Measurements from ENCODE around the gene ZYG11B. TPM values are rescaled to one million over a fixed set of nuclear protein-coding genes. Genes with fewer than 3 reads are reported as not detected.

Gene ZYG11B
- polyA plus RNA-seq, 1 donor (not counting 4 experiments of a cell fraction or from before 2014, with no cell fraction given): 13.4 TPM

DNA sequence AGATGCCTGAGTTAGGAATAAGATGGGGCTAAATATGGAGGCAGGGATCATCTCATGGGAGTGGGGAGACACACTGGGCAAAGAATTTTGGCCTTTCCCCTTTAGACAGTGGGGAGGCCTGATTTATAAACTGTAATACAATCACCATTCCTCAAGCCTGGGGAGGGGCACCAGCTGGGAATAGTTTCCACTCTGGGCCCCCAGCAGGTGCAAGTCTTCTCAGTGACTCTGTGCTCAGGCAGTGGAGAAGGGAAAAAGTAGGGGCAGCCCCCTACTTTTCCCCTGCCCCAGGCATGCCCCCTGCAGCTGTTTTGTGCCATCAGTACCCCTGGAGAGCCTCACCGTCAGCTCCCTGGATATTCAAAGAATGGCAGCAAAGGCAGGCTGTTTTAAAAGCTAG, 47.2 kb upstream of the ZYG11B start:
- H3K27ac ChIP-seq (ENCODE audit: control insufficient read depth, insufficient read depth, low read length): no peak overlapping the region
- H2AFZ ChIP-seq (ENCODE audit: control insufficient read depth, low read length): no peak overlapping the region
- DNase-seq (ENCODE audit: low read depth, low spot score): no peak
- peaks cover 12% of the 10 kb centered on the region for H3K4me1 ChIP-seq (ENCODE audit: control insufficient read depth, extremely low read depth, insufficient read depth, low read length)
- dilution Hi-C loops (cut with MboI; ENCODE audit: extremely low pct_ligation_motif_present, low sequenced_read_pairs): no loop called here
- no peaks in the 10 kb centered on the region for H3K9me3 ChIP-seq (ENCODE audit: control insufficient read depth, low read depth, low read length)
- H3K27me3 ChIP-seq (ENCODE audit: control insufficient read depth, extremely low read depth, insufficient read depth, low read length): no peaks in the 10 kb centered on the region
- no peak overlapping the region for H3K4me3 ChIP-seq (ENCODE audit: control insufficient read depth in 2 of 3, extremely low read depth in 1 of 3, insufficient read depth in 2 of 3, low read depth in 1 of 3, low read length in 3 of 3)
- H4K20me1 ChIP-seq (ENCODE audit: control insufficient read depth, extremely low read depth, insufficient read depth, low read length): no peaks in the 10 kb centered on the region
- H3K9ac ChIP-seq (ENCODE audit: control insufficient read depth, extremely low read depth, insufficient read depth, low read length): no peak overlapping the region
- FAIRE-seq: no peak
- H3K79me2 ChIP-seq (ENCODE audit: control insufficient read depth, insufficient read depth, low read length): no peaks in the 10 kb centered on the region
- no peaks in the 10 kb centered on the region for H3K9me1 ChIP-seq (ENCODE audit: control insufficient read depth, extremely low read depth, insufficient read depth, low read length)
- H3K36me3 ChIP-seq (ENCODE audit: control insufficient read depth in 2 of 2, extremely low read depth in 1 of 2, insufficient read depth in 2 of 2, low read length in 2 of 2): no peaks in the 10 kb centered on the region
- TF ChIP-seq, protein P1, sequence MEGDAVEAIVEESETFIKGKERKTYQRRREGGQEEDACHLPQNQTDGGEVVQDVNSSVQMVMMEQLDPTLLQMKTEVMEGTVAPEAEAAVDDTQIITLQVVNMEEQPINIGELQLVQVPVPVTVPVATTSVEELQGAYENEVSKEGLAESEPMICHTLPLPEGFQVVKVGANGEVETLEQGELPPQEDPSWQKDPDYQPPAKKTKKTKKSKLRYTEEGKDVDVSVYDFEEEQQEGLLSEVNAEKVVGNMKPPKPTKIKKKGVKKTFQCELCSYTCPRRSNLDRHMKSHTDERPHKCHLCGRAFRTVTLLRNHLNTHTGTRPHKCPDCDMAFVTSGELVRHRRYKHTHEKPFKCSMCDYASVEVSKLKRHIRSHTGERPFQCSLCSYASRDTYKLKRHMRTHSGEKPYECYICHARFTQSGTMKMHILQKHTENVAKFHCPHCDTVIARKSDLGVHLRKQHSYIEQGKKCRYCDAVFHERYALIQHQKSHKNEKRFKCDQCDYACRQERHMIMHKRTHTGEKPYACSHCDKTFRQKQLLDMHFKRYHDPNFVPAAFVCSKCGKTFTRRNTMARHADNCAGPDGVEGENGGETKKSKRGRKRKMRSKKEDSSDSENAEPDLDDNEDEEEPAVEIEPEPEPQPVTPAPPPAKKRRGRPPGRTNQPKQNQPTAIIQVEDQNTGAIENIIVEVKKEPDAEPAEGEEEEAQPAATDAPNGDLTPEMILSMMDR (optimal IDR thresholded peaks at IDR 0.05 in 1 of 3, IDR thresholded peaks at IDR 0.05 in 1 of 3, conservative IDR thresholded peaks at IDR 0.05 in 1 of 3; ENCODE audit: extremely low read depth in 1 of 3, insufficient read depth in 2 of 3, low read length in 3 of 3): no peak
- no peak for TF ChIP-seq EZH2 (IDR thresholded peaks at IDR 0.05; ENCODE audit: low read length)
- no peak overlapping the region for H3K4me2 ChIP-seq (ENCODE audit: control insufficient read depth, extremely low read depth, insufficient read depth, low read depth, low read length)

DNA sequence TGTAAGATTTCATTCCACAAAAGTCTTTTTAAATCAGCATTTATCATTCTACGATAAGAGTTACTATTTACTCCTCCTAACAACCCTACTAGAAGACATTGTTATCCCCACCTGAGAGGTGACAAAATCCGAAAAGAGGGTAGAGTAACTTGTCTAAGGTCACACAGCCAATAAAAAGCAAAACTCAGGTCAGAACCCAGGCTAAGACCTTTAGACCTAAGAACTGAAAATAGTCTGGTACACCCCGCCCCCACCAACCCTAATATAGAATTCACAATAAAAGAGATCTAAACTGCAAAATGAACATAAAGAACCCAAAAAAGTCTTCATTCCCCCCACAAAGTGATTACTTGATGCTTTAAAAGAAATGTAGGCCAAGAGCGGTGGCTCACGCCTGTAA, 46.8 kb upstream of the ZYG11B start:
- Histone ChIP-seq H3K9ac (ENCODE audit: control insufficient read depth, extremely low read depth, insufficient read depth, low read length) (no peak overlapping the region), H3K9me1 (ENCODE audit: control insufficient read depth, extremely low read depth, insufficient read depth, low read length) (no peaks in the 10 kb centered on the region), H3K9me3 (ENCODE audit: control insufficient read depth, low read depth, low read length) (no peaks in the 10 kb centered on the region), H3K4me1 (ENCODE audit: control insufficient read depth, extremely low read depth, insufficient read depth, low read length) (peaks cover 7% of the 10 kb centered on the region), H3K36me3 (ENCODE audit: control insufficient read depth in 2 of 2, extremely low read depth in 1 of 2, insufficient read depth in 2 of 2, low read length in 2 of 2) (no peaks in the 10 kb centered on the region), H3K4me3 (ENCODE audit: control insufficient read depth in 2 of 3, extremely low read depth in 1 of 3, insufficient read depth in 2 of 3, low read depth in 1 of 3, low read length in 3 of 3) (no peak overlapping the region), H2AFZ (ENCODE audit: control insufficient read depth, low read length) (no peak overlapping the region), H4K20me1 (ENCODE audit: control insufficient read depth, extremely low read depth, insufficient read depth, low read length) (no peaks in the 10 kb centered on the region), H3K4me2 (ENCODE audit: control insufficient read depth, extremely low read depth, insufficient read depth, low read depth, low read length) (no peak overlapping the region), H3K27ac (ENCODE audit: control insufficient read depth, insufficient read depth, low read length) (no peak overlapping the region), H3K79me2 (ENCODE audit: control insufficient read depth, insufficient read depth, low read length) (no peaks in the 10 kb centered on the region), H3K27me3 (ENCODE audit: control insufficient read depth, extremely low read depth, insufficient read depth, low read length) (no peaks in the 10 kb centered on the region)
- no peak for TF ChIP-seq EZH2 (IDR thresholded peaks at IDR 0.05; ENCODE audit: low read length)
- TF ChIP-seq, protein P1 (optimal IDR thresholded peaks at IDR 0.05 in 1 of 3, IDR thresholded peaks at IDR 0.05 in 1 of 3, conservative IDR thresholded peaks at IDR 0.05 in 1 of 3; ENCODE audit: extremely low read depth in 1 of 3, insufficient read depth in 2 of 3, low read length in 3 of 3): no peak
- dilution Hi-C loops (cut with MboI; ENCODE audit: extremely low pct_ligation_motif_present, low sequenced_read_pairs): no loop called here
- FAIRE-seq (no peak), DNase-seq (ENCODE audit: low read depth, low spot score) (no peak)

All from keratinocyte (primary cell).